Measurements from ENCODE around the gene PCDH7. TPM values are rescaled to one million over a fixed set of nuclear protein-coding genes. Genes with fewer than 3 reads are reported as not detected.

The PCDH7 gene
- total RNA-seq, 1 donor from 2014 or later: 23.1 TPM

DNA sequence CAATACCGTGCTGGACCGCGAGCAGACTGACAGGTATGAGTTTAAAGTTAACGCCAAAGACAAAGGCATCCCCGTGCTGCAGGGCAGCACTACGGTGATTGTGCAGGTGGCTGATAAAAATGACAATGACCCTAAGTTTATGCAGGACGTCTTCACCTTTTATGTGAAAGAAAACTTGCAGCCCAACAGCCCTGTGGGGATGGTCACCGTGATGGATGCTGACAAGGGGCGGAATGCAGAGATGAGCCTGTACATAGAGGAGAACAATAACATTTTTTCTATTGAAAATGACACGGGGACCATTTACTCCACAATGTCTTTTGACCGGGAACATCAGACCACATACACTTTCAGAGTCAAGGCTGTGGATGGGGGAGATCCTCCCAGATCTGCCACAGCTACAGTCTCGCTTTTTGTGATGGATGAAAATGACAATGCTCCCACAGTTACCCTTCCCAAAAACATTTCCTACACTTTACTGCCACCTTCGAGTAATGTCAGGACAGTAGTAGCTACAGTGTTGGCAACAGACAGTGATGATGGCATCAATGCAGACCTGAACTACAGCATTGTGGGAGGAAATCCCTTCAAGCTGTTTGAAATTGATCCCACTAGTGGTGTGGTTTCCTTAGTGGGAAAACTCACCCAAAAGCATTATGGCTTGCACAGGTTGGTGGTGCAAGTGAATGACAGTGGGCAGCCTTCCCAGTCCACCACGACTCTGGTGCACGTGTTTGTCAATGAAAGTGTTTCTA lies 3.2 kb downstream of the PCDH7 start:
- Histone ChIP-seq H3K4me3 (peak overlapping the region; percentile 58 to 62), H3K9me3 (no peaks in the 10 kb centered on the region), H3K4me1 (peaks cover 18% of the 10 kb centered on the region), H3K27ac (peak overlapping the region; percentile 78), H3K36me3 (no peaks in the 10 kb centered on the region), H3K27me3 (no peaks in the 10 kb centered on the region)
- DNase-seq (ENCODE audit: extremely low spot score in 2 of 2): no peak
- intact Hi-C loops (cut with DNase I): no loop called here
- TF ChIP-seq, protein P1, sequence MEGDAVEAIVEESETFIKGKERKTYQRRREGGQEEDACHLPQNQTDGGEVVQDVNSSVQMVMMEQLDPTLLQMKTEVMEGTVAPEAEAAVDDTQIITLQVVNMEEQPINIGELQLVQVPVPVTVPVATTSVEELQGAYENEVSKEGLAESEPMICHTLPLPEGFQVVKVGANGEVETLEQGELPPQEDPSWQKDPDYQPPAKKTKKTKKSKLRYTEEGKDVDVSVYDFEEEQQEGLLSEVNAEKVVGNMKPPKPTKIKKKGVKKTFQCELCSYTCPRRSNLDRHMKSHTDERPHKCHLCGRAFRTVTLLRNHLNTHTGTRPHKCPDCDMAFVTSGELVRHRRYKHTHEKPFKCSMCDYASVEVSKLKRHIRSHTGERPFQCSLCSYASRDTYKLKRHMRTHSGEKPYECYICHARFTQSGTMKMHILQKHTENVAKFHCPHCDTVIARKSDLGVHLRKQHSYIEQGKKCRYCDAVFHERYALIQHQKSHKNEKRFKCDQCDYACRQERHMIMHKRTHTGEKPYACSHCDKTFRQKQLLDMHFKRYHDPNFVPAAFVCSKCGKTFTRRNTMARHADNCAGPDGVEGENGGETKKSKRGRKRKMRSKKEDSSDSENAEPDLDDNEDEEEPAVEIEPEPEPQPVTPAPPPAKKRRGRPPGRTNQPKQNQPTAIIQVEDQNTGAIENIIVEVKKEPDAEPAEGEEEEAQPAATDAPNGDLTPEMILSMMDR (IDR thresholded peaks at IDR 0.05): no peak
- no peak for TF ChIP-seq POLR2AphosphoS5 (IDR thresholded peaks at IDR 0.05; ENCODE audit: insufficient read depth in 1 of 2, low read depth in 1 of 2)
- TF ChIP-seq POLR2A (IDR thresholded peaks at IDR 0.05): no peak

DNA sequence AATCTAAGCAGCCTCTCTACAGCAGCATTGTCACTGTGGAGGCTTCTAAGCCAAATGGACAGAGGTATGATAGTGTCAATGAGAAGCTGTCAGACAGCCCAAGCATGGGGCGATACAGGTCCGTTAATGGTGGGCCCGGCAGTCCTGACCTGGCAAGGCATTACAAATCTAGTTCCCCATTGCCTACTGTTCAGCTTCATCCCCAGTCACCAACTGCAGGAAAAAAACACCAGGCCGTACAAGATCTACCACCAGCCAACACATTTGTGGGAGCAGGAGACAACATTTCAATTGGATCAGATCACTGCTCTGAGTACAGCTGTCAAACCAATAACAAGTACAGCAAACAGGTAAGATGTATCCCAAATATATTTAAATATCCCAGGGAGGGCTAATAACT lies 4.1 kb downstream of the PCDH7 start:
- Histone ChIP-seq H3K4me3 (peak overlapping the region; percentile 58 to 62), H3K27ac (no peak overlapping the region), H3K9me3 (no peaks in the 10 kb centered on the region), H3K27me3 (no peaks in the 10 kb centered on the region), H3K36me3 (no peaks in the 10 kb centered on the region), H3K4me1 (peaks cover 9% of the 10 kb centered on the region)
- intact Hi-C loops (cut with DNase I): no loop called here
- TF ChIP-seq POLR2AphosphoS5 (IDR thresholded peaks at IDR 0.05; ENCODE audit: insufficient read depth in 1 of 2, low read depth in 1 of 2): no peak
- TF ChIP-seq, protein P1 (IDR thresholded peaks at IDR 0.05): no peak
- TF ChIP-seq POLR2A (IDR thresholded peaks at IDR 0.05): no peak
- DNase-seq (ENCODE audit: extremely low spot score in 2 of 2): no peak

DNA sequence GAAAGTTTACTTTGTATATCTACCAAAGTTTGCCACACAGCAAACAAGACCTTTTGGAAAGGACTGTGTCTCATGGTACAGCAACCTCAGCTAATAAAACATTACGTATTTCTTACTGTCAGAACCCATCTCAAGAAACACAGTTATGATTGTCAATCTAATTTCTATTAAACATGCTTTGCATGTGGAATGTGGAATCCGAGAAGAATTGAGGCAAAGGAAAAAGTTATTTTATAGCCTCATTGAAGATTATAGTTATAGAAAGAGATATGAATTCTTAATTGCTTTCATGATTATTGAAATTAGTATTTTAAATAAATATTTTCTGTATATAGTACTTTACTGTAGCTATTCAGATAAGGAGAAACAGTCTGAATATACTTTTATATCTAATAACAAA lies 5.4 kb downstream of the PCDH7 start:
- H3K4me3 ChIP-seq: peak overlapping the region in 1 of 2 donors; percentile 62
- no peaks in the 10 kb centered on the region for H3K36me3 ChIP-seq
- H3K4me1 ChIP-seq: peaks cover 7% of the 10 kb centered on the region
- DNase-seq (ENCODE audit: extremely low spot score in 2 of 2): no peak
- intact Hi-C loops (cut with DNase I): no loop called here
- TF ChIP-seq POLR2AphosphoS5 (IDR thresholded peaks at IDR 0.05; ENCODE audit: insufficient read depth in 1 of 2, low read depth in 1 of 2) (no peak), POLR2A (IDR thresholded peaks at IDR 0.05) (no peak)
- TF ChIP-seq, protein P1 (IDR thresholded peaks at IDR 0.05): no peak
- no peak overlapping the region for H3K27ac ChIP-seq
- no peaks in the 10 kb centered on the region for H3K27me3 ChIP-seq
- H3K9me3 ChIP-seq: no peaks in the 10 kb centered on the region

DNA sequence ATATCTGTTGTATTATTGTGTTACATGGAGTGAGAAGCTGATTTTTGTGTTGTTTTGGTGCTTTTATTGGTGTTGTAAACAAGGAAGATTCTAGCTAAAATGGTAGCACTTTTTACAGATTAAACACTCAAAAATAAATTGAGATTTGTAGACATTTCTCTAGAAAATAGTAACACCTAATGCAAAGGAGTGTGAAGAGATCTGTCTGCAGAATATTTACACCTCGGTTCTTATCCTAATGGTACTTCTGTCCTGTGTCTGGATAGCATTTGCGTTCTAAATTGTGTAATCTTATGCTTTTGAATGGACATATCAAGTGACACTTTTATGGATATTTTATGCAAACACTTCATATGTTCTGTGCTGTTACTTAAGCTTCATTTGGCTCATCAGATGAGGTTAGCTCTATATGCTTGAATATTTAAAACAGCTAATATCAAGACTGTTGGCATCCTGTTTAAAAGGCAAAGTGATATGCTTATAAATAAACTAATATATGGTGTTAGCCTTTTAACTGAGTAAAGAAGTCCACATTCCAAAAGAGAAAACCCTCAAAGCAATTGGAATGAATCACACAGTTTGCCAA lies 6.0 kb downstream of the PCDH7 start:
- intact Hi-C loops (cut with DNase I): no loop called here
- H3K4me3 ChIP-seq: peak overlapping the region in 1 of 2 donors; percentile 62

More for the DNA sequence above, 6.0 kb downstream of the PCDH7 start:
- TF ChIP-seq POLR2A (IDR thresholded peaks at IDR 0.05): no peak
- TF ChIP-seq, protein P1 (IDR thresholded peaks at IDR 0.05): no peak
- no peak for TF ChIP-seq POLR2AphosphoS5 (IDR thresholded peaks at IDR 0.05; ENCODE audit: insufficient read depth in 1 of 2, low read depth in 1 of 2)
- no peak overlapping the region for H3K27ac ChIP-seq
- no peaks in the 10 kb centered on the region for H3K9me3 ChIP-seq
- H3K4me1 ChIP-seq: peaks cover 12% of the 10 kb centered on the region
- no peaks in the 10 kb centered on the region for H3K36me3 ChIP-seq
- no peaks in the 10 kb centered on the region for H3K27me3 ChIP-seq
- no peak for DNase-seq (ENCODE audit: extremely low spot score in 2 of 2)
